Measurements from ENCODE around the gene FTCDNL1. TPM values are rescaled to one million over a fixed set of nuclear protein-coding genes. Genes with fewer than 3 reads are reported as not detected.
A peak's percentile ranks its signal among the peaks of the same experiment; 100 is the strongest.

The FTCDNL1 gene
- total and polyA plus RNA-seq, 2 of the 13 experiments (the other 11 are each of a cell fraction or from before 2014, with no cell fraction given), result 0.98 to 1.4 TPM

DNA sequence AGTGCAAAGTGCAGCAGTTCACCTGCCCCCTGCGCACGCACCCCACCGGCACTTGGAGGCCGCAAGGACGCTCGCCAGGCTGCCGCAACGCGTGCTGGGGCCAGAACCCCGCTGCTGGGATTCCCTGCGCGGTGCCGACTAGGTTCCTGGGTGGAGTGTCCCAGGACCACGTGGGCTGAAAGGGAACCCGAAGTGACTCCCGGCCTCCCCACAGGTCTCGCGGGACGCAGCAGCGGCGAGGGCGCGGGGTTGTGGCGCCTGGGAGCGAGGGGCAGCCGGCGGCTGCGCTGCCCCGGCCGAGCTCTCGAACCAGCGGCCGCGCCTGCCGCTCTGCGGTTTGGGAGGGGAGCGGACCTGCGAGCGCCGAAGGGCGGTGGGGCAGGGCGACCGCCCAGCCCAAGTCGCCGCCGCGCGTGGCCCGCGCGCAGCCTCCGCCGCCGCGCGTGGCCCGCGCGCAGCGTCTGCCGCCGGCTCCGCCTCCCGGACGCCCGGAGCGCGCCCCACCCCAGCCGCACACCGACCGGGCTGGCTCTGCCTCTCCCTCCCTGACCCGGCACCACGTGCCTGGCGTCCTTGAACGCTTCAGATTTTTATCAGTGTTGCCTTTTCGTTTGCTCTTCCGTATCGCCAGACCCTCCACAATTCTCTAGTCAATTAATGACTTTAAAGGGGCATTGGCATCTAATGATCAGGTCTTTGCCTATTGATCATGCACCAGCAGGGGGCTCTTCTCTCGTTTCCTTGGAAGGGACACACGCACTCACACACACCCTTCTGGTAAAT is at the start of gene FTCDNL1 (continued):
- TF ChIP-seq, protein P1, sequence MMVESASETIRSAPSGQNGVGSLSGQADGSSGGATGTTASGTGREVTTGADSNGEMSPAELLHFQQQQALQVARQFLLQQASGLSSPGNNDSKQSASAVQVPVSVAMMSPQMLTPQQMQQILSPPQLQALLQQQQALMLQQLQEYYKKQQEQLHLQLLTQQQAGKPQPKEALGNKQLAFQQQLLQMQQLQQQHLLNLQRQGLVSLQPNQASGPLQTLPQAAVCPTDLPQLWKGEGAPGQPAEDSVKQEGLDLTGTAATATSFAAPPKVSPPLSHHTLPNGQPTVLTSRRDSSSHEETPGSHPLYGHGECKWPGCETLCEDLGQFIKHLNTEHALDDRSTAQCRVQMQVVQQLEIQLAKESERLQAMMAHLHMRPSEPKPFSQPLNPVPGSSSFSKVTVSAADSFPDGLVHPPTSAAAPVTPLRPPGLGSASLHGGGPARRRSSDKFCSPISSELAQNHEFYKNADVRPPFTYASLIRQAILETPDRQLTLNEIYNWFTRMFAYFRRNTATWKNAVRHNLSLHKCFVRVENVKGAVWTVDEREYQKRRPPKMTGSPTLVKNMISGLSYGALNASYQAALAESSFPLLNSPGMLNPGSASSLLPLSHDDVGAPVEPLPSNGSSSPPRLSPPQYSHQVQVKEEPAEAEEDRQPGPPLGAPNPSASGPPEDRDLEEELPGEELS (CRISPR knock-in tag; IDR thresholded peaks at IDR 0.05), result 0 out of 2 replicates have a peak, but pooled peaks have one; percentile 12
- TF ChIP-seq NAIF1 (CRISPR knock-in tag; IDR thresholded peaks at IDR 0.05; ENCODE audit: borderline replicate concordance) (no peak), KDM1A (CRISPR knock-in tag; IDR thresholded peaks at IDR 0.05) (peak; percentile 23; the same call in 1 of the 2 replicates), ZBTB8A (CRISPR knock-in tag; IDR thresholded peaks at IDR 0.05; ENCODE audit: borderline replicate concordance, low read depth) (no peak), ETV6 (CRISPR knock-in tag; conservative IDR thresholded peaks at IDR 0.05) (0 out of 2 replicates have a peak, but pooled peaks have one; percentile 39), KDM6A (CRISPR knock-in tag; IDR thresholded peaks at IDR 0.05; ENCODE audit: low read depth) (0 out of 2 replicates have a peak, but pooled peaks have one; percentile 13), HES4 (CRISPR knock-in tag; IDR thresholded peaks at IDR 0.05; ENCODE audit: borderline replicate concordance) (peak; percentile 81; the same call in 1 of the 2 replicates), MTF1 (CRISPR knock-in tag; IDR thresholded peaks at IDR 0.05) (no peak; the same call in 1 of the 2 replicates), CHCHD3 (CRISPR knock-in tag; IDR thresholded peaks at IDR 0.05) (peak; percentile 93), ZSCAN25 (CRISPR knock-in tag; IDR thresholded peaks at IDR 0.05) (no peak; the same call in 1 of the 2 replicates), ZNF33A (CRISPR knock-in tag; IDR thresholded peaks at IDR 0.05; ENCODE audit: borderline replicate concordance) (no peak), ZNF607 (CRISPR knock-in tag; IDR thresholded peaks at IDR 0.05; ENCODE audit: borderline replicate concordance) (no peak), ZNF790 (CRISPR knock-in tag; IDR thresholded peaks at IDR 0.05; ENCODE audit: borderline replicate concordance) (0 out of 2 replicates have a peak, but pooled peaks have one; percentile 88), ZNF839 (CRISPR knock-in tag; IDR thresholded peaks at IDR 0.05; ENCODE audit: borderline replicate concordance) (0 out of 2 replicates have a peak, but pooled peaks have one; percentile 68), SP2 (CRISPR knock-in tag; IDR thresholded peaks at IDR 0.05) (peak; percentile 30; the same call in 1 of the 2 replicates), CBX1 (IDR thresholded peaks at IDR 0.05; ENCODE audit: low read depth) (peak; percentile 69), ZNF446 (CRISPR knock-in tag; IDR thresholded peaks at IDR 0.05) (peak; percentile 82; the same call in 1 of the 2 replicates)
- TF ChIP-seq, protein P2, sequence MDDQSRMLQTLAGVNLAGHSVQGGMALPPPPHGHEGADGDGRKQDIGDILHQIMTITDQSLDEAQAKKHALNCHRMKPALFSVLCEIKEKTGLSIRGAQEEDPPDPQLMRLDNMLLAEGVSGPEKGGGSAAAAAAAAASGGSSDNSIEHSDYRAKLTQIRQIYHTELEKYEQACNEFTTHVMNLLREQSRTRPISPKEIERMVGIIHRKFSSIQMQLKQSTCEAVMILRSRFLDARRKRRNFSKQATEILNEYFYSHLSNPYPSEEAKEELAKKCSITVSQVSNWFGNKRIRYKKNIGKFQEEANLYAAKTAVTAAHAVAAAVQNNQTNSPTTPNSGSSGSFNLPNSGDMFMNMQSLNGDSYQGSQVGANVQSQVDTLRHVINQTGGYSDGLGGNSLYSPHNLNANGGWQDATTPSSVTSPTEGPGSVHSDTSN (CRISPR knock-in tag; IDR thresholded peaks at IDR 0.05; ENCODE audit: borderline replicate concordance), result no peak
- TF ChIP-seq, protein P3, sequence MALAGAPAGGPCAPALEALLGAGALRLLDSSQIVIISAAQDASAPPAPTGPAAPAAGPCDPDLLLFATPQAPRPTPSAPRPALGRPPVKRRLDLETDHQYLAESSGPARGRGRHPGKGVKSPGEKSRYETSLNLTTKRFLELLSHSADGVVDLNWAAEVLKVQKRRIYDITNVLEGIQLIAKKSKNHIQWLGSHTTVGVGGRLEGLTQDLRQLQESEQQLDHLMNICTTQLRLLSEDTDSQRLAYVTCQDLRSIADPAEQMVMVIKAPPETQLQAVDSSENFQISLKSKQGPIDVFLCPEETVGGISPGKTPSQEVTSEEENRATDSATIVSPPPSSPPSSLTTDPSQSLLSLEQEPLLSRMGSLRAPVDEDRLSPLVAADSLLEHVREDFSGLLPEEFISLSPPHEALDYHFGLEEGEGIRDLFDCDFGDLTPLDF (CRISPR knock-in tag; IDR thresholded peaks at IDR 0.05), result peak; percentile 70
- TF ChIP-seq, protein P4, sequence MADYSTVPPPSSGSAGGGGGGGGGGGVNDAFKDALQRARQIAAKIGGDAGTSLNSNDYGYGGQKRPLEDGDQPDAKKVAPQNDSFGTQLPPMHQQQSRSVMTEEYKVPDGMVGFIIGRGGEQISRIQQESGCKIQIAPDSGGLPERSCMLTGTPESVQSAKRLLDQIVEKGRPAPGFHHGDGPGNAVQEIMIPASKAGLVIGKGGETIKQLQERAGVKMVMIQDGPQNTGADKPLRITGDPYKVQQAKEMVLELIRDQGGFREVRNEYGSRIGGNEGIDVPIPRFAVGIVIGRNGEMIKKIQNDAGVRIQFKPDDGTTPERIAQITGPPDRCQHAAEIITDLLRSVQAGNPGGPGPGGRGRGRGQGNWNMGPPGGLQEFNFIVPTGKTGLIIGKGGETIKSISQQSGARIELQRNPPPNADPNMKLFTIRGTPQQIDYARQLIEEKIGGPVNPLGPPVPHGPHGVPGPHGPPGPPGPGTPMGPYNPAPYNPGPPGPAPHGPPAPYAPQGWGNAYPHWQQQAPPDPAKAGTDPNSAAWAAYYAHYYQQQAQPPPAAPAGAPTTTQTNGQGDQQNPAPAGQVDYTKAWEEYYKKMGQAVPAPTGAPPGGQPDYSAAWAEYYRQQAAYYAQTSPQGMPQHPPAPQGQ (CRISPR knock-in tag; IDR thresholded peaks at IDR 0.05; ENCODE audit: borderline replicate concordance), result peak; percentile 27; the same call in 1 of the 2 replicates
- TF ChIP-seq, protein P5, sequence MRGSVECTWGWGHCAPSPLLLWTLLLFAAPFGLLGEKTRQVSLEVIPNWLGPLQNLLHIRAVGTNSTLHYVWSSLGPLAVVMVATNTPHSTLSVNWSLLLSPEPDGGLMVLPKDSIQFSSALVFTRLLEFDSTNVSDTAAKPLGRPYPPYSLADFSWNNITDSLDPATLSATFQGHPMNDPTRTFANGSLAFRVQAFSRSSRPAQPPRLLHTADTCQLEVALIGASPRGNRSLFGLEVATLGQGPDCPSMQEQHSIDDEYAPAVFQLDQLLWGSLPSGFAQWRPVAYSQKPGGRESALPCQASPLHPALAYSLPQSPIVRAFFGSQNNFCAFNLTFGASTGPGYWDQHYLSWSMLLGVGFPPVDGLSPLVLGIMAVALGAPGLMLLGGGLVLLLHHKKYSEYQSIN (CRISPR knock-in tag; IDR thresholded peaks at IDR 0.05; ENCODE audit: borderline replicate concordance), result no peak
